ENCODE data around the gene FBRSL1. TPM values are rescaled to one million over a fixed set of nuclear protein-coding genes. Genes with fewer than 3 reads are reported as not detected.

Gene FBRSL1
- total and polyA plus RNA-seq, 8 donors: 31.1 to 62.5 (median 44.2) TPM

- ATAC-seq: peak in 3 of 4 donors; percentile 30 to 62 (median 55)
- no peak for FAIRE-seq
- TF ChIP-seq CTCF (IDR thresholded peaks at IDR 0.05): no peak
- H3K27me3 ChIP-seq: no peaks in the 10 kb centered on the region
- intact Hi-C loops (cut with DNase I): no loop called here
- H3K27ac ChIP-seq: peak overlapping the region in 2 of 4 donors; percentile 11 to 22
- no peak overlapping the region for H3K4me3 ChIP-seq
- H3K36me3 ChIP-seq: no peaks in the 10 kb centered on the region
- peak in 3 of 6 donors; percentile 29 to 57 (median 55) for DNase-seq
- no peaks in the 10 kb centered on the region for H3K4me1 ChIP-seq
- WGBS, 2 donors: 72 to 79% methylated on average over 37 of the region's 37 CpGs
- no peaks in the 10 kb centered on the region for H3K9me3 ChIP-seq
Measured at GRCh38 chr12:132444957-132445883, 44.7 kb upstream of the FBRSL1 start.

- FAIRE-seq (no peak), ATAC-seq (peak in 3 of 4 donors; percentile 15 to 56 (median 48))
- peak overlapping the region in 2 of 4 donors; percentile 4 to 11 for H3K27ac ChIP-seq
Measured at GRCh38 chr12:132445884-132446632, 43.9 kb upstream of the FBRSL1 start.

GRCh38 chr12:132446633-132447326, 43.2 kb upstream of the FBRSL1 start:
- no peak overlapping the region for H3K27ac ChIP-seq

More at GRCh38 chr12:132445884-132446632, 43.9 kb upstream of the FBRSL1 start:
- Histone ChIP-seq H3K4me1 (no peaks in the 10 kb centered on the region), H3K27me3 (no peaks in the 10 kb centered on the region), H3K36me3 (no peaks in the 10 kb centered on the region), H3K9me3 (no peaks in the 10 kb centered on the region), H3K4me3 (no peak overlapping the region)
- no peak for TF ChIP-seq CTCF (IDR thresholded peaks at IDR 0.05)
- DNase-seq: peak in 2 of 6 donors; percentile 33 to 48
- intact Hi-C loops (cut with DNase I): no loop called here
- WGBS, 2 donors: 57 to 58% methylated on average over 39 of the region's 39 CpGs

GRCh38 chr12:132447327-132447720, 42.6 kb upstream of the FBRSL1 start:
- H3K9me3 ChIP-seq: no peaks in the 10 kb centered on the region
- no peaks in the 10 kb centered on the region for H3K36me3 ChIP-seq
- H3K27me3 ChIP-seq: no peaks in the 10 kb centered on the region
- WGBS, 2 donors: 87 to 89% methylated on average over 14 of the region's 14 CpGs
- FAIRE-seq (no peak), DNase-seq (no peak), ATAC-seq (no peak)
- H3K4me3 ChIP-seq: no peak overlapping the region
- no peak overlapping the region for H3K27ac ChIP-seq
- no peak for TF ChIP-seq CTCF (IDR thresholded peaks at IDR 0.05)
- no peaks in the 10 kb centered on the region for H3K4me1 ChIP-seq
- intact Hi-C loops (cut with DNase I): no loop called here

More at GRCh38 chr12:132446633-132447326, 43.2 kb upstream of the FBRSL1 start:
- 77 to 81% methylated on average over 13 of the region's 13 CpGs for WGBS, 2 donors
- DNase-seq (no peak), FAIRE-seq (no peak), ATAC-seq (no peak)
- intact Hi-C loops (cut with DNase I): no loop called here
- H3K36me3 ChIP-seq: no peaks in the 10 kb centered on the region
- no peaks in the 10 kb centered on the region for H3K4me1 ChIP-seq
- H3K4me3 ChIP-seq: no peak overlapping the region
- H3K27me3 ChIP-seq: no peaks in the 10 kb centered on the region
- no peak for TF ChIP-seq CTCF (IDR thresholded peaks at IDR 0.05)
- H3K9me3 ChIP-seq: no peaks in the 10 kb centered on the region

All from pancreas (tissue), 10 donors.